PC-9 (cell line): ENCODE measurements around the gene SUGP1. TPM values are rescaled to one million over a fixed set of nuclear protein-coding genes. Genes with fewer than 3 reads are reported as not detected.

ENCODE experiments used
- BruUV-seq: library from RNA; stranded (reverse); fragments of 400-500 nt; replicated peaks from 2 replicates; lab custom pipeline; 2021; lab: Mats Ljungman, UMichigan
- CTCF ChIA-PET: fragments of 300-600 bp; sonication (Branson Sonifier 250); formaldehyde crosslinking; loops from one replicate; lab custom pipeline; 2022; ENCODE audit warnings: antibody characterized with exemption; lab: Charles Lee
- POLR2A ChIA-PET: fragments of 300-600 bp; sonication (Branson Sonifier 250); formaldehyde crosslinking; loops from one replicate; lab custom pipeline; 2022; ENCODE audit warnings: antibody characterized with exemption; ENCODE audit not compliant: unreplicated experiment; lab: Charles Lee
- DNase-seq, 2 experiments: peaks; one replicate each; pipeline versions ENCODE4 v3.0.0 to v3.0.0-alpha.2; 2015 to 2022; ENCODE audit warnings: mixed read lengths in 1 of 2
- H2AFZ ChIP-seq: fragments of 200-600 bp; sonication (generic); 2 replicates; pipeline ENCODE4 v1.8.1; 2017; ENCODE audit warnings: antibody characterized with exemption
- H3F3A ChIP-seq: fragments of 200-600 bp; sonication (generic); 2 replicates; pipeline ENCODE4 v1.8.1; 2017; ENCODE audit warnings: antibody characterized with exemption, mild to moderate bottlenecking, low read depth; ENCODE audit not compliant: insufficient read depth
- H3K27ac ChIP-seq: fragments of 200-600 bp; sonication (generic); 2 replicates; pipeline ENCODE4 v1.6.1; 2016; ENCODE audit warnings: mixed run types
- H3K27me3 ChIP-seq: fragments of 200-600 bp; sonication (generic); 2 replicates; pipeline ENCODE4 v1.6.1; 2016; ENCODE audit warnings: low read depth, mixed run types; ENCODE audit not compliant: insufficient read depth
- H3K36me3 ChIP-seq: fragments of 200-600 bp; sonication (generic); 2 replicates; pipeline ENCODE4 v1.6.1; 2016; ENCODE audit warnings: low read depth, mixed run types
- H3K4me1 ChIP-seq: fragments of 200-600 bp; sonication (generic); replicated peaks from 2 replicates; pipeline ENCODE4 v1.6.1; 2016; ENCODE audit warnings: mixed run types; ENCODE audit not compliant: insufficient read depth
- H3K4me2 ChIP-seq: fragments of 200-600 bp; sonication (generic); 2 replicates; pipeline ENCODE4 v1.6.1; 2017; ENCODE audit warnings: mixed run types
- H3K4me3 ChIP-seq: fragments of 200-600 bp; sonication (generic); 2 replicates; pipeline ENCODE4 v1.6.1; 2016; ENCODE audit warnings: mixed run types
- H3K79me2 ChIP-seq: fragments of 200-600 bp; sonication (generic); 2 replicates; pipeline ENCODE4 v1.6.1; 2017; ENCODE audit warnings: low read depth, mixed run types
- H3K9me2 ChIP-seq: fragments of 200-600 bp; sonication (generic); 2 replicates; pipeline ENCODE4 v1.8.1; 2017; ENCODE audit warnings: mild to moderate bottlenecking; ENCODE audit not compliant: insufficient read depth
- H3K9me3 ChIP-seq: fragments of 200-600 bp; sonication (generic); 2 replicates; pipeline ENCODE4 v1.8.1; 2016; ENCODE audit warnings: low read depth; ENCODE audit not compliant: insufficient read depth
- H4K20me1 ChIP-seq: fragments of 200-600 bp; sonication (generic); 2 replicates; pipeline ENCODE4 v1.8.1; 2017; ENCODE audit not compliant: insufficient read depth
- CTCF ChIP-seq: fragments of 200-600 bp; sonication (generic); conservative IDR thresholded peaks from 2 replicates; pipeline ENCODE4 v1.6.1; 2017; ENCODE audit warnings: mixed run types, antibody characterized with exemption, mild to moderate bottlenecking, moderate library complexity
- EZH2 ChIP-seq: fragments of 200-600 bp; sonication (generic); IDR thresholded peaks from 2 replicates; pipeline ENCODE4 v1.8.0; 2017; ENCODE audit warnings: antibody characterized with exemption, low read depth
- intact Hi-C: fragments of 100-400 bp; cut with micrococcal nuclease; formaldehyde crosslinking; loops from one replicate; pipeline ENCODE4 v1.10.0; 2022; ENCODE audit not compliant: unreplicated experiment
- total RNA-seq: library from RNA; stranded (reverse); gene quantifications from 2 replicates; pipeline ENCODE4 v1.2.3, GENCODE V29; 2021

The SUGP1 gene
- total RNA-seq, 1 experiment from 2014 or later = 56.7 TPM

- H3K4me1 ChIP-seq = no peaks in the 10 kb centered on the region
- no peaks in the 10 kb centered on the region for H3K27me3 ChIP-seq
- H3K79me2 ChIP-seq = no peaks in the 10 kb centered on the region
- no peaks in the 10 kb centered on the region for H4K20me1 ChIP-seq
- H3K9me2 ChIP-seq = no peaks in the 10 kb centered on the region
- H3K27ac ChIP-seq = no peak overlapping the region
- H2AFZ ChIP-seq = no peak overlapping the region
- POLR2A ChIA-PET = no interaction called here
- intact Hi-C loops = no loop called here
- no peaks in the 10 kb centered on the region for H3K9me3 ChIP-seq
- no peak overlapping the region for H3K4me2 ChIP-seq
- DNase-seq = no peak
- TF ChIP-seq CTCF (no peak), EZH2 (no peak)
- no peaks in the 10 kb centered on the region; the same call in 1 of the 2 replicates for H3F3A ChIP-seq
- no peak overlapping the region for H3K4me3 ChIP-seq
- CTCF ChIA-PET = no interaction called here
- no TSS peak for BruUV-seq
- H3K36me3 ChIP-seq = no peaks in the 10 kb centered on the region
These were observed 48.3 kb downstream of the SUGP1 start for GRCh38 chr19:19271828-19272599.

- TF ChIP-seq EZH2 (no peak), CTCF (no peak)
- Histone ChIP-seq H4K20me1 (no peaks in the 10 kb centered on the region), H3K36me3 (no peaks in the 10 kb centered on the region), H3K79me2 (no peaks in the 10 kb centered on the region), H2AFZ (no peak overlapping the region), H3K27ac (no peak overlapping the region), H3K4me2 (no peak overlapping the region), H3K9me2 (no peaks in the 10 kb centered on the region), H3K4me1 (no peaks in the 10 kb centered on the region), H3F3A (no peaks in the 10 kb centered on the region; the same call in 1 of the 2 replicates), H3K9me3 (no peaks in the 10 kb centered on the region), H3K27me3 (no peaks in the 10 kb centered on the region), H3K4me3 (no peak overlapping the region)
- CTCF ChIA-PET = no interaction called here
- BruUV-seq = no TSS peak
- DNase-seq = no peak
- POLR2A ChIA-PET = no interaction called here
- intact Hi-C loops = no loop called here
These were observed 49.3 kb downstream of the SUGP1 start for GRCh38 chr19:19270749-19271571.

DNA sequence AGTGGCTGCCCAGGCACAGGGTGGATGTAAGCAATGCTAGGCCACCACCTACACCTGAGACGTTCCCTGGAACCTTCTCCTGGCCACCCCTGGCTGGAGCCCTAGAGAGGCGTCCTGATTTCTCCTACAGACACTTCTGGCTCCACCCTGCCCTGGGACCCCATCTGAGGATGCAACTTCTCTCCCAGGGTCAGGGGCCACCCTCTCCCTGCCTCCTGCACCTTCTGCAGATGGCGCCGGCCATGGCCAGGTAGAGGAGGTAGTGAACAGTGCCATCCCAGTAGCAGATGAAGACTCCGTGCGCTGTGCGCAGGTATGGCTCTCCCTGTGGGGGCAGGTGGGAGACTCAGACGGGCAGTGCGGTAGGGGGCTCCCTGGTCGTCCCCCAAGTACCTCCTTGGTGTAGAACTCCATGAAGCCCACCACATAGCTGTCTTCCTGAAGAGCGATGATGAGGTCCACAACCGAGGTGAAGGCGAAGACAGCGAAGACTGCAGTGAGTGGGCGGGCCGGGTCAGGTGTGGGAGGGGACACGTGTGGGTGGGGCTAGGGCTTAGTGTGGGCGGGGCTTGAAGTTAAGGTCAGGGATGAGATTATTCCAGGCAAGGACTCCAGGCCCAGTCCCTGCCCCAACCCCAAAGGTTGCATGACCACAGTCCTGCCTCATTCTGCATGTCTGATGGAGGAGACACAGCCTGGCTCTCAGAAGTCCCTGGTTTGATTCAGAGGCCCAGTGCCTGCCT is 50.2 kb downstream of the SUGP1 start:
- no TSS peak for BruUV-seq
- no peak for DNase-seq
- CTCF ChIA-PET = no interaction called here
- Histone ChIP-seq H3K36me3 (no peaks in the 10 kb centered on the region), H3K4me1 (no peaks in the 10 kb centered on the region), H3K4me3 (no peak overlapping the region), H3K79me2 (no peaks in the 10 kb centered on the region), H3K27me3 (no peaks in the 10 kb centered on the region), H4K20me1 (no peaks in the 10 kb centered on the region), H2AFZ (no peak overlapping the region), H3K4me2 (no peak overlapping the region), H3K9me3 (no peaks in the 10 kb centered on the region), H3K9me2 (no peaks in the 10 kb centered on the region), H3F3A (no peaks in the 10 kb centered on the region; the same call in 1 of the 2 replicates), H3K27ac (no peak overlapping the region)
- intact Hi-C loops = no loop called here
- POLR2A ChIA-PET = no interaction called here
- TF ChIP-seq EZH2 (no peak), CTCF (no peak)
